ENCODE data around the gene KBTBD4. TPM values are rescaled to one million over a fixed set of nuclear protein-coding genes. Genes with fewer than 3 reads are reported as not detected.
A peak's percentile ranks its signal among the peaks of the same experiment; 100 is the strongest.
"Not testable (repeated sequence)": the region's sequence is repeated elsewhere in the genome, so short reads cannot be mapped to it uniquely, and the experiment has no call there.

The KBTBD4 gene
- total RNA-seq, 2 donors from 2014 or later, result 26.9 to 27.3 TPM

DNA sequence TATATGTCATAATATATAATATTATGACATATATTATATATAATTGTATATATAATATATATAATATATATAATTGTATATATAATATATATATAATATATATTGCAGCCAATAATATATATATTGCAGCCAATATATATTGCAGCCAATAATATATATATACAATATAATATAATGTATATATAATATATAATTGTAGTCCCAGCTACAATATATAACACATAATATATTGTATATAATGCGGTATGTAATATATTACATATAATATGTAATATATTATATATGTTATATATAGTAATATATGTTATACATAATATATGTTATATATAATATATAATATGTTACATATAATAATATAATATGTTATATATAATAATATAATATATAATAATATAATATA, 20.1 kb downstream of the KBTBD4 start:
- Mint-ChIP-seq H3K4me1 (peaks cover 5% of the 10 kb centered on the region), H3K27me3 (no peaks in the 10 kb centered on the region), H3K36me3 (ENCODE audit: low read depth) (no peaks in the 10 kb centered on the region), H3K9me3 (no peaks in the 10 kb centered on the region), H3K4me3 (no peak overlapping the region), H3K27ac (no peak overlapping the region)
- no peak for ATAC-seq (replicated peaks)

DNA sequence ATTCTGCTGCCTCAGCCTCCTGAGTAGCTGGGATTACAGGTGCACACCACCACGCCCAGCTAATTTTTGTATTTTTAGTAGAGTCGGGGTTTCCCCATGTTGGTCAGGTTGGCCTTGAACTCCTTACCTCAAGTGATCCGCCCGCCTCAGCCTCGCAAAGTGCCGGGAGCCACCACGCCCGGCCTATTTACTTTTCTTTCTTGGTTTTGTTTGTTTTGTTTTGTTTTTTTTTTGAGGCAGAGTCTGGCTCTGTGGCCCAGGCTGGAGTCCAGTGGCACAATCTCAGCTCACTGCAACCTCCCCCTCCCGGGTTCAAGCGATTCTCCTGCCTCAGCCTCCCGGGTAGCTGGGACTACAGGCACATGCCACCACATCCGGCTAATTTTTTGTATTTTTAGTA, 21.8 kb downstream of the KBTBD4 start:
- not testable (repeated sequence) for H3K9me3 Mint-ChIP-seq; H3K4me1 Mint-ChIP-seq; H3K4me3 Mint-ChIP-seq; H3K36me3 Mint-ChIP-seq (ENCODE audit: low read depth); ATAC-seq (replicated peaks); H3K27me3 Mint-ChIP-seq; H3K27ac Mint-ChIP-seq

DNA sequence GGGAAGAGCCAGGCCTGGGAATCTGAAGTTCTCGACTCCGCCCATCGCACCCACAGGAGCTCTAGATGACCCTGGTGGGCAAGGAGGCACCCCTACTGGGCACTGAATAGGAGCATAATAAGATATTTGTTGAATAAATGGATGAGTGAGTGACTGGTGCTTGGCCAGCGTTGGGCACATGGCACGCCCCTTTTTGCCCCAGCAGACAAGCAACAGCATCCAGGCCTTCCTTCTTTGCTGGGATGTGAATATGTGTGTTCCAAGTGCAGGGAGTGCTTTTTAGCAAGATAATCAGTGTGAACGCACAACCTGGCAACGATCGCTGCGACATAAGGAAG, 25.4 kb downstream of the KBTBD4 start:
- peak overlapping the region; percentile 99 for H3K4me3 Mint-ChIP-seq
- ATAC-seq (replicated peaks), result peak; percentile 27
- H3K9me3 Mint-ChIP-seq, result no peaks in the 10 kb centered on the region
- H3K4me1 Mint-ChIP-seq, result peaks cover 24% of the 10 kb centered on the region
- peak overlapping the region; percentile 78 for H3K27ac Mint-ChIP-seq
- peaks cover 38% of the 10 kb centered on the region for H3K36me3 Mint-ChIP-seq (ENCODE audit: low read depth)
- H3K27me3 Mint-ChIP-seq, result no peaks in the 10 kb centered on the region

DNA sequence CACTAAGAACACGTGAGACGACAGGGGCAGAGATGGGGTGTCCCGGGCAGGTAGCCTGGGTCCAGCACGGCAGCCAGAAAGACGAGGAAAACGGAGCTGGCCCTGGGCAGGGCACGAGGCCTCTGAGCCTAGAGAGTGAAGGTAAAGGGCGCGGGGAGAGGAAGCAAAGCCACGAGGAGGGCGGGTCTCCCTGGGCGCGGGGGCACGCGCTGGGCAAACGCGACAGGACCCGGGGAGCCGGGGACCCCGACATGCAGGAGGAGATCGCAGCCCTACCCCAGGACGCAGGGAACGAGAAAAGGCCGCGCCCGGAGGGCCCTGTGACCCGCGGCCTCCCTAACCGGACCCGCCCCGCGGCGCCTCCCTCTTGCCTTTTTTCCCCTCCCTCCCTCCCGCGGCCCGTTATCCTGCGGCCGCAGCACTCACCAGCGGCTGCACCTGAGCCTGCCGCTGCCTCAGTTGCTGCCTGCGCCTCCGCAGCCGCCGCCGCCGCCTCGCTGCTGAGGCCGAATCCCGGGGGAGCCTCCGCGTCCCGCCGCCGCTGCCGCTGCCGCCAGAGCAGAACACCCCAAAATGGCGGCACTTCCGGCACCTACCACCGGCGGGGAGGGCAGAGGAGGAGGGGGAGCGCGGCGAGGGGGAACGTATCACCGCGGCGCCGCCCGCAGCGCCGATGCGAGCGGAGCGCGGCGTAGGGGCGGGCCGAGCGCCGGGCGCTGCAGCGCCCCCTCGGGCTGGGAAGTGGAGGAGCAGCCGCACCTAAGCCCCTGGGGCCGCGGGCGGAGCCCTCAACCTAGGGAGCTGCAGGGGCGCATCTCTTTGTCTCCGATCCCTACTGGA, 26.0 kb downstream of the KBTBD4 start, which contains the start of gene CELF1:
Gene CELF1, minus strand, starts transcription at position 567 of the 840 bp plus-strand sequence. CDS start 53,609 bp downstream, outside the sequence.
- no peaks in the 10 kb centered on the region for H3K27me3 Mint-ChIP-seq
- H3K9me3 Mint-ChIP-seq, result no peaks in the 10 kb centered on the region
- peak within 1 kb of the TSS; percentile 97 for H3K27ac Mint-ChIP-seq
- ATAC-seq (replicated peaks), result peak; percentile 96
- peaks cover 24% of the 10 kb centered on the region for H3K4me1 Mint-ChIP-seq
- H3K4me3 Mint-ChIP-seq, result peak within 1 kb of the TSS; percentile 99
- peaks cover 44% of the 10 kb centered on the region for H3K36me3 Mint-ChIP-seq (ENCODE audit: low read depth)

DNA sequence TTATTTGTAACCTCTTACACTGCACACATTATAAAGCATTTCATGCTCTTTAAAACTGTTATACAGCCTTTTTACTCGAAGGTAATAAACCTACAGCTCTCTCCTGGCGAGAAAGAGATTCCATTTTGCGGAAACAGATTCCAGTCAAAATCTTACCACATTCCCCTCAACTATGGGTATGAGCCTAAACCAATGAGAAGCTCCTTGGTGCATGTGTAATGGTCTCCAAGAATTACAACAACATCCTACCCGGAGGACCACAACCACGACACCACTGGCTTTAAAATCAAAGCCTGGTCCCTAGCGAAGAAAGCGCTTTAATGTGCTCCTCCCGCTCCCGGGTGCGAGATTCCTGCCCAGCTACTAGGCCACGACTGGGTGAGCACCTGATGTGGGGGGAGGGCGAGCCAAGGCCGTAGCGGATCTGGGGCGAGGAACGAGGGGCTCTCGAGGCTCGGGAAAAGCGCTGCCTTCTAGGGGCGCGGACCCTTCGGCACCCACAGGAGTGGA, 26.7 kb downstream of the KBTBD4 start:
- no peaks in the 10 kb centered on the region for H3K9me3 Mint-ChIP-seq
- ATAC-seq (replicated peaks), result peak; percentile 17
- H3K27me3 Mint-ChIP-seq, result no peaks in the 10 kb centered on the region

DNA sequence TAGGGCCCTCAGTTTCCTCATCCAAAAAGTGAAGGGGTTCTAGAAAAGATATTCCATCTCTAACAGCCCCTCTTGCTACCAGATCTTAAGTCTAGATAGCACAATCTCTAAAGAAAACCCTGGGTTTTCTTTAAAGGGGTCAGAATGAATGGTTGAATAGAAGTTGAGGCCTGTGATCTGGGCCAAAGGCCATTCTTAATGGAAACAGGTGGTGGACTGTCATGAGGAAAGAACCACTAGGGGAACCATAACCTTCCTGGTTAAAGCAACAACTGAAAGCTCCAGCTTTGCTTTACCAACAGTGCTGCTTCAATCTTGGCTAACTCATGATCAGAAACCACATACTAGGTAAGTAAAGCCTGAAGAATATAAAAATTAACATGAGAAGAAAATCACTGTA, 27.7 kb downstream of the KBTBD4 start:
- Mint-ChIP-seq H3K27me3 (no peaks in the 10 kb centered on the region), H3K27ac (peak overlapping the region; percentile 97), H3K36me3 (ENCODE audit: low read depth) (peaks cover 61% of the 10 kb centered on the region), H3K4me3 (peak overlapping the region; percentile 99), H3K9me3 (no peaks in the 10 kb centered on the region), H3K4me1 (peaks cover 30% of the 10 kb centered on the region)
- no peak for ATAC-seq (replicated peaks)

More for the DNA sequence above, 26.7 kb downstream of the KBTBD4 start:
- Mint-ChIP-seq H3K36me3 (ENCODE audit: low read depth) (peaks cover 51% of the 10 kb centered on the region), H3K27ac (peak overlapping the region; percentile 97), H3K4me1 (peaks cover 27% of the 10 kb centered on the region), H3K4me3 (peak overlapping the region; percentile 99)

DNA sequence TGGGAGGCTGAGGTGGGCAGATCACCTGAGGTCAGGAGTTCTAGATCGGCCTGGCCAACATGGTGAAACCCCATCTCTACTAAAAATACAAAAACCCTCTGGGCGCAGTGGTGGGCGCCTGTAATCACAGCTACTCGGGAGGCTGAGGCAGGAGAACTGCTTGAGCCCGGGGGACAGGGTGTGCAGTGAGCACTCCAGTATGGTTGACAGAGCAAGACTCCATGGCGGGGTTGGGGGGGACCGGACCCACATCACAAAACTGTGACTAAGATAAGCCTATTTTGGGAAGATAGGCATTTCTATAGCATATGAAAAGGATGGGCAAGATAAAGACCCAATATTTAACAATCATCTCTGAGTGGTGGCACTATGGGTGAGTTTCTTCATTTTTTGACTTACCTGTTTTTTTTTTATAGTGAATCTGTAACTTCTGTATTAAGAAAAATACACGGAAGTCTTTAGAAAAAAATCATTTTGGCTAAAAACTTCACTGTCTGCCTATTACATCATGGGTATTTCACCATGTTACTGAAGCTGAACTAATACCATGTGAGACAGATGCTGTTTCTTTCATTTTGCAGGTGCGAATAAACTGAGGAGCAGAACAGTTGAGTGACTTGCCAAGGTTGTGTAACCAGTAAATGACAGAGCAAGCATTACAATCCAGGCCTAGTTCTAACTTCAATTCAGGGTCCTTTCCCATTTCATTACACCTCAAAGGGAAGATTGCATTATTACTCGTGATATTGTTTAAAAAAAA, 28.3 kb downstream of the KBTBD4 start:
- ATAC-seq (replicated peaks), result no peak
- H3K27me3 Mint-ChIP-seq, result no peaks in the 10 kb centered on the region
- peak overlapping the region; percentile 97 for H3K27ac Mint-ChIP-seq
- peaks cover 65% of the 10 kb centered on the region for H3K36me3 Mint-ChIP-seq (ENCODE audit: low read depth)
- H3K4me1 Mint-ChIP-seq, result peaks cover 30% of the 10 kb centered on the region
- peak overlapping the region; percentile 99 for H3K4me3 Mint-ChIP-seq
- no peaks in the 10 kb centered on the region for H3K9me3 Mint-ChIP-seq

DNA sequence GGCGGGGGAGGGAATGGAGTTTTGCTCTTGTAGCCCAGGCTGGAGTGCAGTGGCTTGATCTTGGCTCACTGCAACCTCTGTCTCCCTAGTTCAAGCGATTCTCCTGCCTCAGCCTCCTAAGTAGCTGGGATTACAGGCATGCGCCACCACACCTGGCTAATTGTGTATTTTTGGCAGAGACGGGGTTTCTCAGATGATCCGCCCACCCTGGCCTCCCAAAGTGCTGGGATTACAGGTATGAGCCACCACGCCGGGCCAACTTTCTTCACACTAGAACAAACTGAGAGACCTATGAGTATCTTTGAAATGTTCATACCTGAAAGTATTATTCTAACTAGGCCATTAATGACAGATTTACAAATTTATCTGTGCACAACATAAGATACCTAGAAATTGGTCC, 32.5 kb downstream of the KBTBD4 start:
- H3K27ac Mint-ChIP-seq, H3K9me3 Mint-ChIP-seq: not testable (repeated sequence)

DNA sequence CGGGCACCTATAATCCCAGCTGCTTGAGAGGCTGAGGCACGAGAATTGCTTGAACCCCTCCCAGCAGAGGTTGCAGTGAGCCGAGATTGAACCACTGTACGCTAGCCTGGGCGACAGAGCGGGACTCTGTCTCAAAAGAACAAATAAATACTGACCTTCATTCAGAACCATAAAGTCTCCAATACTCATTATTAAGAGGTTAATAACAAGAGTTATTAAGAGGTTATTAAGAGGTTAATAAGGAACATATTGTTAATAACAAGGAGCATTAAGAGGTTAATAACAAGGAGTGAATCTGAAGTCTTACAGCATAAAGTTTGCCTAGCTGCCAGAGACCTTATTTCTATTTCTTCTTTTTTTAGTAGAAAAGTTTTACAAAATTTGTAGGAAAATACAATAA, 33.5 kb downstream of the KBTBD4 start:
- ATAC-seq (replicated peaks), result no peak
- no peak overlapping the region for H3K27ac Mint-ChIP-seq

More for the DNA sequence above, 32.5 kb downstream of the KBTBD4 start:
- not testable (repeated sequence) for H3K27me3 Mint-ChIP-seq; ATAC-seq (replicated peaks); H3K4me3 Mint-ChIP-seq
- H3K36me3 Mint-ChIP-seq (ENCODE audit: low read depth), result peaks cover 73% of the 10 kb centered on the region
- H3K4me1 Mint-ChIP-seq, result peaks cover 29% of the 10 kb centered on the region

DNA sequence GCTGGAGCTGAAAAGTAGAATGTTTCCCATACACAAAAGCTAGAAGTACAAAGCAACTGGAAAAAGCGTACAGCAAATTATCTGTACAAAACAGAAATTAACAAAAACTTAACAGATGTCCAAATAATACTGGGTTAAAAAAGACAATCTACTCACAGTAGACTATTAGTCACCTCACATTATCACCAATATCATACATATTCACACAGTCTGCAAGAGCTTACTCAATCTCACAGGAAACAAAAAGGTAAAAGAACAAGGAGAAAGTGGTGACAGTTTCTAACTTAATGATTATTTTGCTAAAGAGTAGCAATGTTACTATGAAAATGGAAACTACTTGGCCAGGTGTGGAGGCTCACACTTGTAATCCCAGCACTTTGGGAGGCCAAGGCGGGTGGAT, 37.7 kb downstream of the KBTBD4 start:
- Mint-ChIP-seq H3K27ac (peak overlapping the region; percentile 81), H3K9me3 (no peaks in the 10 kb centered on the region), H3K4me1 (peaks cover 28% of the 10 kb centered on the region), H3K36me3 (ENCODE audit: low read depth) (peaks cover 51% of the 10 kb centered on the region), H3K4me3 (peak overlapping the region; percentile 71), H3K27me3 (no peaks in the 10 kb centered on the region)
- ATAC-seq (replicated peaks), result peak; percentile 20

More for the DNA sequence above, 33.5 kb downstream of the KBTBD4 start:
- H3K4me3 Mint-ChIP-seq, result no peak overlapping the region
- no peaks in the 10 kb centered on the region for H3K27me3 Mint-ChIP-seq
- peaks cover 27% of the 10 kb centered on the region for H3K4me1 Mint-ChIP-seq
- peaks cover 71% of the 10 kb centered on the region for H3K36me3 Mint-ChIP-seq (ENCODE audit: low read depth)
- H3K9me3 Mint-ChIP-seq, result no peaks in the 10 kb centered on the region

DNA sequence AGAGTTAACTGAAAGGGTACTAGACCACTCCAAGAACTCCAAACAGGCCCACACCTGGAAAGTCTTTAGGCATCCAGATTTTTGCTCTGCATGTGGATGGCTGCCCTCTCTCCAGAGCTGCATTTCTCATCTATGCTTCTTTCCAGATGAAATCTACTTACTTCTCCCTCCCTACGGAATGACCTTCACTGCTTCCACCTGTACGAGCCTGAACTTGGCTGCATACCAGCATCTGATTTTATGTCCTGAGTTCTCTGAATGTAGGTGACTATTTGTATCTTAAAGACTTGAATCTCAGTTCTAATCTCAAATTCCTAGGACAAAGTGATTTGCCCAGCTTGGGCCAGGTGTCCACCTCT, 39.1 kb downstream of the KBTBD4 start:
- Mint-ChIP-seq H3K27ac (peak overlapping the region; percentile 81), H3K4me1 (peaks cover 28% of the 10 kb centered on the region), H3K36me3 (ENCODE audit: low read depth) (peaks cover 60% of the 10 kb centered on the region), H3K4me3 (peak overlapping the region; percentile 71), H3K27me3 (no peaks in the 10 kb centered on the region), H3K9me3 (no peaks in the 10 kb centered on the region)
- no peak for ATAC-seq (replicated peaks)

DNA sequence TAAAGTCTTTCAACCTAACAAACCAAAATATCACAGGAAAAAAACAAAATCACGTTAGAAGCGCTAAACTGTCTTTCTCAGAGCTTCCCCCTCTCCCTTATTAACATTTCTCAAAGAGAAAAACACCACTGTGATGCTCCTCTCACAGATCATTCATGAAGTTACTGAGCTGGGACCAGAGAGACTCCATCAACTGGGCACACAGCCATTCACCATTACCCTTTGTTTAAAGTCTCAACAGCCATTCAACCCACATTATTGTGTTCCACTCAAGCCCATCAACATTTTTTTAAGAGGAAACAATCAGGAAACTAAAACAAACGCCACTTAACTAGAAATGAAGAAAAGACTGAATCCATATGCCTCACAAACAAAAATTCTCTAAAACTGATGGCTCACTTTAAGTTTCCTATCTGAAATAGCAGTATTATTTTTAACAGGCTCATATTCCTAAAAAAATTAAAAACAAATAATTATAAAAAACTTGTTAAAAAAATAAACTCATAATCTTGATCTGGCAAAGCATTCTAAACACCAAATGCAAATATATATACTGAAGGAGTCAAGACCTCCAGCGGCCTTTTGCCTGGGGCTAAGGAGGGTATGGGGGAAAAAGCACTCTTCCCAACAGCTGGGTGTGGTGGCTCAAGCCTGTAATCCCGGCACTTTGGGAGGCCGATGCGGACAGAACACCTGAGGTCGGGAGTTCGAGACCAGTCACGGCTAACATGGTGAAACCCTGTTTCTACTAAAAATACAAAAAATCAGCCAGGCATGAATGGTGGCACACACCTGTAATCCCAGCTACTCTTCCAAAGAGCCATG, 39.8 kb downstream of the KBTBD4 start:
- peaks cover 54% of the 10 kb centered on the region for H3K36me3 Mint-ChIP-seq (ENCODE audit: low read depth)
- H3K4me1 Mint-ChIP-seq, result peaks cover 22% of the 10 kb centered on the region
- H3K4me3 Mint-ChIP-seq, result peak overlapping the region; percentile 71
- H3K9me3 Mint-ChIP-seq, result no peaks in the 10 kb centered on the region
- no peak for ATAC-seq (replicated peaks)
- peak overlapping the region; percentile 81 for H3K27ac Mint-ChIP-seq
- no peaks in the 10 kb centered on the region for H3K27me3 Mint-ChIP-seq

DNA sequence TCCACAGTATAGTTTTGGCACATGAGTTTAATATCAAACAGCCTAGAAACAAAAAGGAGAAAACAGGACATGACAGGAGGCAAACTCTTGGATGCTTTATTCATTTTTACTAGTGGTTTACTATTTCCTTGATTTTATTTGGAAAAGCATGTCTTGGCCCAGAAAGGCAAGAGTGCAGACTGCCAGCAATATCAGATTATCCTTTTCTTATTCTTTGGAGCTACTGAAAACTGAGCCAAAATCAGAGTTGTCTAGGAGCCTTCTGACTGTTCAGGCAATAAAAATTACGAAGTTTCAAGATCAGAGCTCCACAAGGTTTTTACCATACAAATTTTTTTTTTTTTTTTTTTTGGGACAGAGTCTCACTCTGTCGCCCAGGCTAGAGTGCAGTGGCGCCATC, 41.9 kb downstream of the KBTBD4 start:
- no peaks in the 10 kb centered on the region for H3K27me3 Mint-ChIP-seq
- peaks cover 20% of the 10 kb centered on the region for H3K4me1 Mint-ChIP-seq
- H3K9me3 Mint-ChIP-seq, result no peaks in the 10 kb centered on the region
- H3K27ac Mint-ChIP-seq, result no peak overlapping the region
- H3K36me3 Mint-ChIP-seq (ENCODE audit: low read depth), result peaks cover 55% of the 10 kb centered on the region
- no peak overlapping the region for H3K4me3 Mint-ChIP-seq
- no peak for ATAC-seq (replicated peaks)

DNA sequence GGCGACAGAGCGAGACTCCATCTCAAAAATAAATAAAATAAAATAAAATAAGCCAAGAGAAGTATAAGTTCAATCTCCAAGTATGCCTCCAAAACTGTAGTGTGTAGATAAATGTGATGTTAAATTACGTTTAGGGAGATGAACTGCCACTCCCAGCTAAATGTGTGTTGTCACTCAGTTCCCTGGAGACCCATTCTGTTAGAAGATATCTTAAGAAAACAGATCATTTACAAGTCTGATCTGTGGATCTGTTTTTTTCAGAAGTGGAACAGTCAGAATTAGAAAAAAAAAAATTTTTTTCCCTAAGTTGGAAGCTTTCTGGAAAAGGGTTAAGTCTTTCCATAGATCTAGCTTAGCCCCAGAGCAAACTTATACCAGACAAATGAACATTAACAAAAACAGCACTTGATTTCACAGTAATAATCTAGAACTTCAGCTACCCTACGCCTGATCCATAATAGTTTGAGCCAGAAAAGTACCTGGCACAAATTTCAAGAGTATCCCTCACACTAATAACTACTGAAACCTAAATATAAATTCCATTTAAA, 44.0 kb downstream of the KBTBD4 start:
- Mint-ChIP-seq H3K36me3 (ENCODE audit: low read depth) (peaks cover 62% of the 10 kb centered on the region), H3K27me3 (no peaks in the 10 kb centered on the region), H3K4me3 (no peak overlapping the region), H3K27ac (no peak overlapping the region), H3K9me3 (no peaks in the 10 kb centered on the region), H3K4me1 (peaks cover 19% of the 10 kb centered on the region)
- ATAC-seq (replicated peaks), result no peak

Data from activated T-helper 17 cell treated with anti-CD3 and anti-CD28 coated beads, Interleukin-2, amount 50 U/mL, for 72 hours (primary cell).